ENCODE results near the gene APOL1.

DNA sequence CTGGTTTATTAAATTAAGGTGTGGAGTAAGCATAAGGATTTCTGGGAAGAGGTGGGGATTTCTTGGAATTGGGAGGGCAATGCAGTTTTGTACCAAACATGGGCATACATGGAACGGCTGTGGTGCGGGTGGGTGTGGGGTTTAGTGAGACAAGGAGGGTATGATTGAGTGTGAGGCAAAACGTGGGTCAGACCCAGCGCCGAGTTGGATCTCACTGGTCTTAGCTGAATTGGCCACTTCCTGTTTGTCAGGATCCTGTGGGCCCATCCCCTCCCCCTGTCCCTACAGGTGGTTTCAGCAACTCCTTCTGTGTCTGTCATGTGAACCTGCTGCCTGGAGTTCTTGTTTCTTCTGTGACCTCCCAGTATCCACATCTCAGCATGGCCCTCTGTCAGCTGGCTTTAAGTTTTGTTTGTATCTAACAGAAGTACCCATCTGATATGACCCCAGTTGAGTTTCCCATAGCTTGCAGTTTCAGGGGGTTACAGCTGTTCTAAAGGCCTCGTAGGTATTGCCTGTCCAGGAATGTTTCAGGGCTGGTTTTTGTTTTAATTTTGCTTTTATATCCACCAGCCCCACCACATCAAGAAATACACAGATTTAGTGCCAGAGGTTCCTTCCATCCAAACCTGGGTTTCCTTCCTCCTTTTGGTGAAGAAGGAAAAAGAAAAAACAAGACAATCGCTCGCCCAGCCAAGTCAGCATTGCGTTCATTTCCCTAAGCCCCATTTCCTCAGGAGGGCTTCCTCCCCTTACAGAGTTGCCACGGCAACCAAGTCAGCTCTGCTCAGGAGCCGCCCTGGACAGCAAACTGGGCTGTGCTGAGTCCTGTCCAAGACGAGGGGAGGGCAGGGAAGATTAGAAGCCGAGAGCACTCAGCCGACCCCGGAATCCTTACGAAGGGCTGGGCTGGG is 6.0 kb downstream of the APOL1 start:
- TF ChIP-seq, protein P1, sequence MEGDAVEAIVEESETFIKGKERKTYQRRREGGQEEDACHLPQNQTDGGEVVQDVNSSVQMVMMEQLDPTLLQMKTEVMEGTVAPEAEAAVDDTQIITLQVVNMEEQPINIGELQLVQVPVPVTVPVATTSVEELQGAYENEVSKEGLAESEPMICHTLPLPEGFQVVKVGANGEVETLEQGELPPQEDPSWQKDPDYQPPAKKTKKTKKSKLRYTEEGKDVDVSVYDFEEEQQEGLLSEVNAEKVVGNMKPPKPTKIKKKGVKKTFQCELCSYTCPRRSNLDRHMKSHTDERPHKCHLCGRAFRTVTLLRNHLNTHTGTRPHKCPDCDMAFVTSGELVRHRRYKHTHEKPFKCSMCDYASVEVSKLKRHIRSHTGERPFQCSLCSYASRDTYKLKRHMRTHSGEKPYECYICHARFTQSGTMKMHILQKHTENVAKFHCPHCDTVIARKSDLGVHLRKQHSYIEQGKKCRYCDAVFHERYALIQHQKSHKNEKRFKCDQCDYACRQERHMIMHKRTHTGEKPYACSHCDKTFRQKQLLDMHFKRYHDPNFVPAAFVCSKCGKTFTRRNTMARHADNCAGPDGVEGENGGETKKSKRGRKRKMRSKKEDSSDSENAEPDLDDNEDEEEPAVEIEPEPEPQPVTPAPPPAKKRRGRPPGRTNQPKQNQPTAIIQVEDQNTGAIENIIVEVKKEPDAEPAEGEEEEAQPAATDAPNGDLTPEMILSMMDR (IDR thresholded peaks at IDR 0.05): no peak
- TF ChIP-seq POLR2A (IDR thresholded peaks at IDR 0.05): no peak
